HepG2 (cell line): ENCODE measurements around the gene LRRC25. TPM values are rescaled to one million over a fixed set of nuclear protein-coding genes. Genes with fewer than 3 reads are reported as not detected.

Source experiments
- AKAP8 ChIP-seq: sonication (generic); formaldehyde crosslinking; IDR thresholded peaks from 2 replicates; pipeline ENCODE4 v1.5.1; 2020; ENCODE audit warnings: mild to moderate bottlenecking, missing genetic modification reagents
- CSRNP2 ChIP-seq: sonication (generic); formaldehyde crosslinking; conservative IDR thresholded peaks from 2 replicates; pipeline ENCODE4 v1.8.0; 2022; ENCODE audit warnings: low read depth, missing genetic modification reagents
- GMEB1 ChIP-seq: sonication (generic); formaldehyde crosslinking; IDR thresholded peaks from 2 replicates; pipeline ENCODE4 v1.5.1; 2020; ENCODE audit warnings: missing genetic modification reagents, mild to moderate bottlenecking, borderline replicate concordance
- MXD4 ChIP-seq: IDR thresholded peaks from 2 replicates; pipeline ENCODE4 v1.6.1; 2016; ENCODE audit warnings: mild to moderate bottlenecking, missing biosample characterization, missing genetic modification reagents
- SRSF1 ChIP-seq: fragments of 200-400 bp; formaldehyde crosslinking; optimal IDR thresholded peaks from 2 replicates; pipeline ENCODE3; 2017; ENCODE audit warnings: mild to moderate bottlenecking, low read depth, low read length, moderate library complexity
- ZBTB2 ChIP-seq: sonication (generic); formaldehyde crosslinking; IDR thresholded peaks from 2 replicates; pipeline ENCODE4 v1.8.0; 2022; ENCODE audit warnings: low read depth, missing genetic modification reagents
- ZFP37 ChIP-seq: sonication (generic); formaldehyde crosslinking; IDR thresholded peaks from 2 replicates; pipeline ENCODE4 v1.4.0; 2020; ENCODE audit warnings: missing genetic modification reagents, borderline replicate concordance
- ZNF564 ChIP-seq: sonication (generic); formaldehyde crosslinking; IDR thresholded peaks from 2 replicates; pipeline ENCODE4 v1.8.1; 2023; ENCODE audit warnings: mild to moderate bottlenecking, missing genetic modification reagents
- ZNF800 ChIP-seq: sonication (generic); formaldehyde crosslinking; IDR thresholded peaks from 2 replicates; pipeline ENCODE4 v1.4.0; 2020; ENCODE audit warnings: missing genetic modification reagents
- ZZZ3 ChIP-seq: sonication (generic); formaldehyde crosslinking; IDR thresholded peaks from 2 replicates; pipeline ENCODE4 v1.4.0; 2020; ENCODE audit warnings: missing genetic modification reagents, mild to moderate bottlenecking, borderline replicate concordance
- polyA plus RNA-seq, 8 experiments: library from polyadenylated mRNA; depleted of rRNA in 3 of 8; stranded (reverse) in 7 of 8; unstranded in 1 of 8; fragments of >200 nt; fragmentation: Illumina TruSeq in 4 of 8; extraction: Trizol in 4 of 8; gene quantifications; 2 replicates each; pipeline versions ENCODE4 v1.2.1 to v1.2.3, GENCODE V29; 2011 to 2016; ENCODE audit warnings: low read depth in 4 of 8, missing spikeins in 1 of 8, mixed read lengths in 1 of 8; ENCODE audit not compliant: insufficient read depth in 1 of 8
- total RNA-seq, 5 experiments: library from RNA; depleted of rRNA; stranded (reverse); fragments of >200 nt; fragmentation: Illumina TruSeq; extraction: Trizol; gene quantifications; 2 replicates each; pipeline ENCODE4 v1.2.3, GENCODE V29; 2016; ENCODE audit warnings: low read depth in 1 of 5
- TF ChIP-seq, protein P1 (sequence below): sonication (generic); formaldehyde crosslinking; IDR thresholded peaks from 2 replicates; pipeline ENCODE4 v1.5.0; 2020; ENCODE audit warnings: missing genetic modification reagents
- TF ChIP-seq, protein P2 (sequence below): sonication (generic); formaldehyde crosslinking; IDR thresholded peaks from 2 replicates; pipeline ENCODE4 v1.5.0; 2020; ENCODE audit warnings: missing genetic modification reagents
- TF ChIP-seq, protein P3 (sequence below): sonication (generic); formaldehyde crosslinking; IDR thresholded peaks from 2 replicates; pipeline ENCODE4 v1.4.0; 2020; ENCODE audit warnings: missing genetic modification reagents
- TF ChIP-seq, protein P4 (sequence below): sonication (generic); formaldehyde crosslinking; IDR thresholded peaks from 2 replicates; pipeline ENCODE4 v1.4.0; 2020; ENCODE audit warnings: mild to moderate bottlenecking, missing genetic modification reagents

Gene LRRC25
- total and polyA plus RNA-seq, 2 of the 13 experiments (the other 11 are each of a cell fraction or from before 2014, with no cell fraction given): 0.13 to 0.53 TPM

- TF ChIP-seq CSRNP2 (no peak), ZNF800 (CRISPR knock-in tag) (0 out of 2 replicates have a peak, but pooled peaks have one; percentile 31), ZBTB2 (CRISPR knock-in tag) (0 out of 2 replicates have a peak, but pooled peaks have one; percentile 41), AKAP8 (CRISPR knock-in tag) (no peak), GMEB1 (CRISPR knock-in tag) (0 out of 2 replicates have a peak, but pooled peaks have one; percentile 9), ZZZ3 (CRISPR knock-in tag) (no peak; the same call in 1 of the 2 replicates), ZFP37 (CRISPR knock-in tag) (no peak), ZNF564 (CRISPR knock-in tag) (peak; percentile 41; the same call in 1 of the 2 replicates), MXD4 (0 out of 2 replicates have a peak, but pooled peaks have one; percentile 55), SRSF1 (no peak)
- TF ChIP-seq, protein P1, sequence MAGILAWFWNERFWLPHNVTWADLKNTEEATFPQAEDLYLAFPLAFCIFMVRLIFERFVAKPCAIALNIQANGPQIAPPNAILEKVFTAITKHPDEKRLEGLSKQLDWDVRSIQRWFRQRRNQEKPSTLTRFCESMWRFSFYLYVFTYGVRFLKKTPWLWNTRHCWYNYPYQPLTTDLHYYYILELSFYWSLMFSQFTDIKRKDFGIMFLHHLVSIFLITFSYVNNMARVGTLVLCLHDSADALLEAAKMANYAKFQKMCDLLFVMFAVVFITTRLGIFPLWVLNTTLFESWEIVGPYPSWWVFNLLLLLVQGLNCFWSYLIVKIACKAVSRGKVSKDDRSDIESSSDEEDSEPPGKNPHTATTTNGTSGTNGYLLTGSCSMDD: no peak
- TF ChIP-seq, protein P2, sequence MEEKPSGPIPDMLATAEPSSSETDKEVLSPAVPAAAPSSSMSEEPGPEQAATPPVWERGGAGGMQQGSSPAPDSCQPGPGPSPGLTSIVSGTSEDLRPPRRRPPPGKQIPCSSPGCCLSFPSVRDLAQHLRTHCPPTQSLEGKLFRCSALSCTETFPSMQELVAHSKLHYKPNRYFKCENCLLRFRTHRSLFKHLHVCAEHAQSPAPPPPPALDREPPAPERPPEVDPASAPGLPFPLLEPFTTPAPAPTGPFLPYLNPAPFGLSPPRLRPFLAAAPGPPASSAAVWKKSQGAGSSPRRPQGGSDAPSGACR: 0 out of 2 replicates have a peak, but pooled peaks have one; percentile 7
- TF ChIP-seq, protein P3, sequence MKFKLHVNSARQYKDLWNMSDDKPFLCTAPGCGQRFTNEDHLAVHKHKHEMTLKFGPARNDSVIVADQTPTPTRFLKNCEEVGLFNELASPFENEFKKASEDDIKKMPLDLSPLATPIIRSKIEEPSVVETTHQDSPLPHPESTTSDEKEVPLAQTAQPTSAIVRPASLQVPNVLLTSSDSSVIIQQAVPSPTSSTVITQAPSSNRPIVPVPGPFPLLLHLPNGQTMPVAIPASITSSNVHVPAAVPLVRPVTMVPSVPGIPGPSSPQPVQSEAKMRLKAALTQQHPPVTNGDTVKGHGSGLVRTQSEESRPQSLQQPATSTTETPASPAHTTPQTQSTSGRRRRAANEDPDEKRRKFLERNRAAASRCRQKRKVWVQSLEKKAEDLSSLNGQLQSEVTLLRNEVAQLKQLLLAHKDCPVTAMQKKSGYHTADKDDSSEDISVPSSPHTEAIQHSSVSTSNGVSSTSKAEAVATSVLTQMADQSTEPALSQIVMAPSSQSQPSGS: 0 out of 2 replicates have a peak, but pooled peaks have one; percentile 15
- TF ChIP-seq, protein P4, sequence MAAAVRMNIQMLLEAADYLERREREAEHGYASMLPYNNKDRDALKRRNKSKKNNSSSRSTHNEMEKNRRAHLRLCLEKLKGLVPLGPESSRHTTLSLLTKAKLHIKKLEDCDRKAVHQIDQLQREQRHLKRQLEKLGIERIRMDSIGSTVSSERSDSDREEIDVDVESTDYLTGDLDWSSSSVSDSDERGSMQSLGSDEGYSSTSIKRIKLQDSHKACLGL (CRISPR knock-in tag): 0 out of 2 replicates have a peak, but pooled peaks have one; percentile 41
These were observed 40.3 kb upstream of the LRRC25 start, which contains the start of gene ISYNA1 (continued) for GRCh38 chr19:18437491-18438330.
